ENCODE results near the gene PSORS1C1.
"Not testable (repeated sequence)": the region's sequence is repeated elsewhere in the genome, so short reads cannot be mapped to it uniquely, and the experiment has no call there.

The PSORS1C1 gene, protein sequence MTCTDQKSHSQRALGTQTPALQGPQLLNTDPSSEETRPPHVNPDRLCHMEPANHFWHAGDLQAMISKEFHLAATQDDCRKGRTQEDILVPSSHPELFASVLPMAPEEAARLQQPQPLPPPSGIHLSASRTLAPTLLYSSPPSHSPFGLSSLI

GRCh38 chr6:31114541-31114878, at the start of gene PSORS1C1:
TSS of gene PSORS1C1 (plus strand) at chr6:31114800. CDS start at chr6:31129633, 14,833 bp downstream.
- no peak for DNase-seq (ENCODE audit: low read depth in 1 of 2, low spot score in 1 of 2)

GRCh38 chr6:31065556-31065955, 49.0 kb upstream of the PSORS1C1 start:
- no peak for DNase-seq (ENCODE audit: low read depth in 1 of 2, low spot score in 1 of 2)

DNA sequence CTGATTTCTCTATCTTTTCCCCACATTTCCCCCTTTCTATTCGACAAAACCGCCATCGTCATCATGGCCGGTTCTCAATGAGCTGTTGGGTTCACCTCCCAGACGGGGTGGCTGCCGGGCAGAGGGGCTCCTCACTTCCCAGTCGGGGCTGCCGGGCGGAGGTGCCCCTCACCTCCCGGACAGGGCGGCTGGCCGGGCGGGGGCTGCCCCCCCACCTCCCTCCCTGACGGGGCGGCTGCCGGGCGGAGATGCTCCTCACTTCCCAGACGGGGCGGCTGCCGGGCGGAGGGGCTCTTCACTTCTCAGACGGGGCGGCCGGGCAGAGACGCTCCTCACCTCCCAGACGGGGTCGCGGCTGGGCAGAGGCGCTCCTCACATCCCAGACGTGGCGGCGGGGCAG, 47.6 kb upstream of the PSORS1C1 start:
- DNase-seq (ENCODE audit: low read depth in 1 of 2, low spot score in 1 of 2), result not testable (repeated sequence)

- not testable (repeated sequence) for DNase-seq (ENCODE audit: low read depth in 1 of 2, low spot score in 1 of 2)
These were observed 46.5 kb upstream of the PSORS1C1 start for GRCh38 chr6:31067891-31068668.

- peak; percentile 38 to 42 for DNase-seq (ENCODE audit: low read depth in 1 of 2, low spot score in 1 of 2)
These were observed 45.8 kb upstream of the PSORS1C1 start for GRCh38 chr6:31068669-31069340.

DNA sequence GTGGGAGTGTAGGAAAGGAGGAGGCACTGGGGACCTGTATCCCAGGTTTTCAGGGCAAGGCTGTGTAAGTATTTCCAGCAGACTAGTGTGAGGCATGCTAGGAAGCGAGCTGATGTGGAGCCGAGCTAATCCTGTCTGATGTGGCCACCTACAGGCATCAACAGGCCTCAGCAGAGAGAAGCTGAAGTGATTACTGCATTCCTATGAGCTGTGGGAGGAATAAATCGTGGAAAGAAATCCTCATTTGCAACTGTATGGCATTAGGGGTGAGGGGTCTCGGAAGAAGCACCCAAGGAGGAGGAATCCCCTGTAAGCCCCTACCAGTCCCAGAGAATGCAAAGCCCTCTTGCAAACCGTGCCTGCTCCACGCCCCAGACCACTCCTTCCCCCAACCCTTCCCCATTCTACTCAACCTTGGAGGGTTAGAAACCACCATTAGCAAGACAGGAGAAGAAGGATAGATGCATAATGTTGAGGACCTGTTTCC, 43.8 kb upstream of the PSORS1C1 start:
- DNase-seq (ENCODE audit: low read depth in 1 of 2, low spot score in 1 of 2), result no peak

- no peak for DNase-seq (ENCODE audit: low read depth in 1 of 2, low spot score in 1 of 2)
These were observed 40.2 kb upstream of the PSORS1C1 start for GRCh38 chr6:31074401-31074800.

- DNase-seq (ENCODE audit: low read depth in 1 of 2, low spot score in 1 of 2), result no peak
These were observed 39.1 kb upstream of the PSORS1C1 start for GRCh38 chr6:31075528-31075927.

DNA sequence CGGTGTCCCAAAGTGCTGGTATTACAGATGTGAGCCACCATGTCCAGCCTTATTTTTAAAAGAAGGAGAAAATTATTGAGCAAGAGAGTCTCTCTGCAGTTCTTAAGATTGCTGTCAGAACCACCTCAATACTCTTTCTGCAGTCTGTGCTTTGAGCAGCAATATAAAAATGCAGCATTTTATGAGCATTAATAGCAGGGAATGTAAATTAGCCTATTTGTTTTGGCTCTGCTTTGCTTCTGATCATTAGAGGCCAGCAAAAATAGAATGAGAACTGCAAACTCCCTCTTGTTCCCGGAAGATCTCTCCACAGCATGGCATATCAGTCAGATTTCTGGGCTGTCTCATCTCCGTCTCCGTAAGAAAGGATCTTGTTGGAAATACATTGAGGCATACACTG, 38.0 kb upstream of the PSORS1C1 start:
- no peak for DNase-seq (ENCODE audit: low read depth in 1 of 2, low spot score in 1 of 2)

GRCh38 chr6:31079656-31080261, 34.8 kb upstream of the PSORS1C1 start:
- peak; percentile 36 to 45 for DNase-seq (ENCODE audit: low read depth in 1 of 2, low spot score in 1 of 2)

GRCh38 chr6:31081872-31082271, 32.7 kb upstream of the PSORS1C1 start:
- no peak for DNase-seq (ENCODE audit: low read depth in 1 of 2, low spot score in 1 of 2)

GRCh38 chr6:31083742-31084354, 30.8 kb upstream of the PSORS1C1 start:
- peak in 1 of 2 donors; percentile 4 for DNase-seq (ENCODE audit: low read depth in 1 of 2, low spot score in 1 of 2)

DNA sequence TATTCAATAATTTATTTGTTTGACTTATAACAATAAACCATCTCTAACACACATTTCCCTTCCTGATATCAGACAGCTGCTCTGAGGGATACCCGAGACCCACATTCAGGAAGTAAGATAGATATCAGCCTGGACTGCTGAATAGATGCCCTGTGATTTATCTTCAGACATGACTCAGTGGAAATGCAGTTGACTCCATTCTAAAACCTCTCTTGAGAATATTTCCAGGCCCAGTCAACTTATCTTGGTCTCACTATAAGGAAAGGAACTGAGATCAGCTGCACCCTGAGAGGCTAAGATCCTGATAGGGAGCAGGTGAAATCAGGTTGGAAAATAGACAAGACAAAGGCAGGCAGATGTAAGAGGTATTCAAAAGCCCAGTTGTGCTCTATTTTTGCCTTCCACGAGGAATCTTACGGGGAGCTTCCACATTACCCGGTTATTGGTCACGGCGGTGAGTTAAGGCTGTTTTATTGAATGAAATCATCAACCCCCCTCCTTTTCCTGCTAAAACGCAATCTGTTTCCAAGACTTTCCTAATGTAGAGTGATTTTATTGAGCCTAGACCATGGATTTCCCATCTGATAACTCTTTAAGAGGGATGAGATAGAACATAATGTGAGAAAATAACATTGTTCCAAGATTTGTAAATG, 27.7 kb upstream of the PSORS1C1 start:
- no peak for DNase-seq (ENCODE audit: low read depth in 1 of 2, low spot score in 1 of 2)

- peak; percentile 76 to 79 for DNase-seq (ENCODE audit: low read depth in 1 of 2, low spot score in 1 of 2)
These were observed 27.0 kb upstream of the PSORS1C1 start for GRCh38 chr6:31087494-31088089.

- no peak for DNase-seq (ENCODE audit: low read depth in 1 of 2, low spot score in 1 of 2)
These were observed 24.2 kb upstream of the PSORS1C1 start for GRCh38 chr6:31090275-31090972.

GRCh38 chr6:31090973-31091364, 23.6 kb upstream of the PSORS1C1 start:
- no peak for DNase-seq (ENCODE audit: low read depth in 1 of 2, low spot score in 1 of 2)

DNA sequence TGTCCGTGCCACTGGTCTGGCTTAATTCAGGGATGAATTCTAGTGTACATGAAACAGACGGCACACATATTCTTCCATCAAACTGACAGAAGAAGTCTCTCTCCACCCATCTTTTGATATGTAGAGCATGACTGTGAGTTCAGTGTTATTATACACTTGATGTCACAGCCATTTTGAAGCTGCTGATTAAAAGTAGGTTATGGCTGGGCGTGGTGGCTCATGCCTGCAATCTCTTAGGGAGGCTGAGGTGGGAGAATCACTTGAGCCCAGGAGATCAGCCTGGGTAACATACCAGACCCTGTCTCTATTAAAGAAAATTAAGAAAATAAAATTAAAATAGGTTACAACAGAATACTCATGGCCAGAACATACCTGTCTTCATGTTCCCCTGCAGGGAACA, 22.9 kb upstream of the PSORS1C1 start:
- DNase-seq (ENCODE audit: low read depth in 1 of 2, low spot score in 1 of 2), result no peak

DNA sequence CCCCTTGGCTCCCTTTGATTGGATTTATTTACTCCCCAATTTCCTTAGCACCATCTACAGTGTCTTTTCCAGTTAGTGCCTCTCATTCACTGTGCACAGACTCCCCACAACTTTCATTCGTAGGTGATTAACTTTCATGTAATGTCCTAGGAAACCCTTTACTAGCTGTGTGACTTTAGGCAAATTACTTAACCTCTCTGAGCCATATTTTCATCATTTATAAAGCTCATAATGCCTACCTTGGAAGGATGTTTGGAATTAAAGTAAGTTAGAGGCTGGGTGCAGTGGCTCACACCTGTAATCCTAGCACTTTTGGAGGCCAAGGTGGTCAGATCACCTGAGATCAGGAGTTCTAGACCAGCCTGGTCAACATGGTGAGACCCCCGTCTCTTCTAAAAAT, 22.4 kb upstream of the PSORS1C1 start:
- DNase-seq (ENCODE audit: low read depth in 1 of 2, low spot score in 1 of 2), result no peak

DNA sequence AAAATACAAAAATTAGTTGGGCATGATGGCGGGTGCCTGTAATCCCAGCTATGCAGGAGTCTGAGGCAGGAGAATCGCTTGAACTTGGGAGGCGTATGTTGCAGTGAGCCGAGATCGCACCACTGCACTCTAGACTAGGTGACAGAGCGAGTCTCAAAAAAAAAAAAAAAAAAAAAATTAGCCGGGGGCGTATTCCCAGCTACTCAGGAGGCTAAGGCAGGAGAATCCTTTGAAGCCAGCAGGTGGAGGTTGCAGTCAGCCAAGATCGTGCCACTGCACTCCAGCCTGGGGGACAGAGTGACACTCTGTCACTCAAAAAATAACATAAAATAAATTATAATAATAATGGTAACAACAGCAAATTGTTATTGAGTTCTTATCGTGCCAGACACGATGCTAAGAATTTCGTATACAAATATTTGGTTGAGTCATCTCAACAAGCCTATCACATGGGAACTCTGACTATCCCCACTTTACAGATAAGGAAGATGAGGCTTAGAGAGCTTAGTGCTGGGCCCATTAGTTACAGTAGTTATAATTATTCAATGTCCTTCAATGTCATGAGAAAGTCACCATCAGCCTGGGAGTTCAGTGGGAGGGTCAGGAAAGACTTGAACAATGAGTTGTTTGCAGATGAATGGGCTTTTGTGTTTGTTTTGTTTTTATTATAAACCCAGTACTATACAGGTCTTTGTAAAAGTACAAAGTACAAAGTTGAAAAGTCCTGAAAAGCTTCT, 21.7 kb upstream of the PSORS1C1 start:
- DNase-seq (ENCODE audit: low read depth in 1 of 2, low spot score in 1 of 2), result no peak
